ENCODE measurements around the gene GALNT8. TPM values are rescaled to one million over a fixed set of nuclear protein-coding genes. Genes with fewer than 3 reads are reported as not detected.

Gene GALNT8
- total and polyA plus RNA-seq, 9 of the 15 experiments (the other 6 are each of a cell fraction or from before 2014, with no cell fraction given): 0.11 to 0.23 (median 0.21) TPM; not detected in 6

- TF ChIP-seq ATF6 (CRISPR knock-in tag; IDR thresholded peaks at IDR 0.05) (no peak), BRCA1 (IDR thresholded peaks at IDR 0.05) (no peak), BRCA1 (CRISPR knock-in tag; IDR thresholded peaks at IDR 0.05) (no peak), ZNF133 (CRISPR knock-in tag; IDR thresholded peaks at IDR 0.05) (no peak), TEAD4 (IDR thresholded peaks at IDR 0.05; ENCODE audit: low read length) (no peak), TEAD4 (CRISPR knock-in tag; IDR thresholded peaks at IDR 0.05; ENCODE audit: borderline replicate concordance) (no peak)
Measured at GRCh38 chr12:4717806-4718205, 2.4 kb upstream of the GALNT8 start (continued).

- no peaks in the 10 kb centered on the region for H3K4me1 ChIP-seq (replicated peaks in 1 of 2; ENCODE audit: control insufficient read depth in 2 of 2, insufficient read depth in 2 of 2, low read length in 2 of 2)
- ATAC-seq (no peak), DNase-seq (ENCODE audit: extremely low read depth in 1 of 4, low spot score in 3 of 4) (no peak), FAIRE-seq (no peak)
- H3K4me2 ChIP-seq (ENCODE audit: insufficient read depth, low read length): no peak overlapping the region
- H3K27me3 ChIP-seq (ENCODE audit: control insufficient read depth in 2 of 2, insufficient read depth in 2 of 2, low read length in 2 of 2): peaks cover 5 to 25% of the 10 kb centered on the region in 2 experiments; a peak in 4 of 5 replicates
- H2AFZ ChIP-seq (ENCODE audit: low read depth, low read length): no peak overlapping the region
- no peak overlapping the region for H3K4me3 ChIP-seq
- BruUV-seq (replicated peaks): no TSS peak
- ChIA-PET POLR2A (no interaction called here), CTCF (ENCODE audit: low intra/inter-chr PET ratio) (no interaction called here)
- intact Hi-C loops (cut with micrococcal nuclease): no loop called here
- H3K9me1 ChIP-seq (ENCODE audit: control insufficient read depth, insufficient read depth, low read length): no peaks in the 10 kb centered on the region
- no peak overlapping the region for H3K9ac ChIP-seq (ENCODE audit: insufficient read depth in 1 of 2, low read depth in 2 of 2, low read length in 2 of 2)
- H3K79me2 ChIP-seq (ENCODE audit: control insufficient read depth, insufficient read depth, low read length): no peaks in the 10 kb centered on the region
- H4K20me1 ChIP-seq (replicated peaks; ENCODE audit: control insufficient read depth, insufficient read depth, low read length): no peaks in the 10 kb centered on the region; the same call in 1 of the 2 replicates
- H3K9me3 ChIP-seq (replicated peaks; ENCODE audit: control insufficient read depth, insufficient read depth, low read depth, low read length): no peaks in the 10 kb centered on the region
- no peak overlapping the region for H3K27ac ChIP-seq (ENCODE audit: extremely low read depth, low read depth, low read length)
- 0% methylated on average over 4 of the region's 4 CpGs for WGBS (ENCODE audit: insufficient coverage, low coverage, missing lambda C conversion rate)
- in situ Hi-C loops (cut with MboI): no loop called here
- H3K36me3 ChIP-seq (ENCODE audit: control insufficient read depth, insufficient read depth, low read length): no peaks in the 10 kb centered on the region
- TF ChIP-seq IRF9 (tag; IDR thresholded peaks at IDR 0.05) (no peak), STAT5A (IDR thresholded peaks at IDR 0.05; ENCODE audit: borderline replicate concordance, low read length) (no peak), CGGBP1 (CRISPR knock-in tag; IDR thresholded peaks at IDR 0.05) (no peak), BRD4 (IDR thresholded peaks at IDR 0.05) (no peak), ZBTB8A (IDR thresholded peaks at IDR 0.05; ENCODE audit: partially characterized antibody) (no peak), ZC3H8 (IDR thresholded peaks at IDR 0.05) (no peak), BCOR (IDR thresholded peaks at IDR 0.05) (no peak), MITF (IDR thresholded peaks at IDR 0.05) (no peak), TRIM25 (IDR thresholded peaks at IDR 0.05; ENCODE audit: borderline replicate concordance) (no peak), ZKSCAN8 (CRISPR knock-in tag; IDR thresholded peaks at IDR 0.05) (no peak), GATA2 (CRISPR knock-in tag; IDR thresholded peaks at IDR 0.05) (no peak)
Measured at GRCh38 chr12:4720637-4720995, 416 bp downstream of the GALNT8 start.

Data from K562 (cell line).